ENCODE measurements around the gene VANGL1. TPM values are rescaled to one million over a fixed set of nuclear protein-coding genes. Genes with fewer than 3 reads are reported as not detected.

The VANGL1 gene
- total and polyA plus RNA-seq, 2 of the 8 experiments (the other 6 are each of a cell fraction or from before 2014, with no cell fraction given): 9.4 to 13.4 TPM

DNA sequence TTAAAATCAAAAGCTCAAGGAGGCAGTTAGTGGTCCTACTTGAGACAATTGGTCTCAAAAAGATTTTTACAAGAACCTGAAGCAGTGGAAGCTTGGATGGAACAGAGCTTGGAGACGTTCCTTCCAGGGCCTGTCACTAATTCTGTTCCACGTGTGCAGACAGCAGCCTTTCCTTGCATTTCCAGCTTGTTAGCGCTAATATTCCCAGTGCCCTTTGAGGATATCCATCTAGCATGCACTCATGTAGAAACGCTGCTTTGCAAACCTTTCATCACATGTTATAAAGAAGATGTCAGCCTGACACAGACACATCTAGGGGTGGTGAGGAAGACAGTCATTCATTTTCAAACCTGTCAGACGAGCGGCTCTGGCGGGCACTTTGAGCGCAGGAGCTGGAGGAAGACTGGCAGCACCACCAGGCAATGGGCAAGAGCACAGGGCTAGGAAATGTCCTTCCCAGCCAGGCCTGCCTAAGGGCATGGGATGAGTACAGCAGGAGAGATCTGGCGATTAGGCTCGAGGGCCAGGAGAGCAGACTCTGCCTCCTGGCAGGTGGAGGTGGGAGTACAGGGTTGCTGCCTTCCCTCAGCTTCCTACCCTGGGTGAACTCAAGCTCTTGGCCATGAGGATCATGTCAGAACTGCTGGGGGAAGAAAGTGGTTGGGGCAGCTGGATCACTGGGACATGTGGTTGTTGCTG, 71.3 kb downstream of the VANGL1 start (continued):
- TF ChIP-seq CHD7 (IDR thresholded peaks at IDR 0.05; ENCODE audit: insufficient replicate concordance, low read length): no peak
- no peak for TF ChIP-seq NRF1 (IDR thresholded peaks at IDR 0.05; ENCODE audit: low read depth, low read length)
- TF ChIP-seq RBBP5 (IDR thresholded peaks at IDR 0.05; ENCODE audit: borderline replicate concordance, low read depth, low read length): no peak
- no peak for TF ChIP-seq KDM5A (IDR thresholded peaks at IDR 0.05; ENCODE audit: low read length)
- TF ChIP-seq, protein P1, sequence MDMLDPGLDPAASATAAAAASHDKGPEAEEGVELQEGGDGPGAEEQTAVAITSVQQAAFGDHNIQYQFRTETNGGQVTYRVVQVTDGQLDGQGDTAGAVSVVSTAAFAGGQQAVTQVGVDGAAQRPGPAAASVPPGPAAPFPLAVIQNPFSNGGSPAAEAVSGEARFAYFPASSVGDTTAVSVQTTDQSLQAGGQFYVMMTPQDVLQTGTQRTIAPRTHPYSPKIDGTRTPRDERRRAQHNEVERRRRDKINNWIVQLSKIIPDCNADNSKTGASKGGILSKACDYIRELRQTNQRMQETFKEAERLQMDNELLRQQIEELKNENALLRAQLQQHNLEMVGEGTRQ (IDR thresholded peaks at IDR 0.05; ENCODE audit: low read length): no peak
- TF ChIP-seq SRF (IDR thresholded peaks at IDR 0.05; ENCODE audit: low read depth, low read length): no peak
- no peak for TF ChIP-seq ATF3 (IDR thresholded peaks at IDR 0.05; ENCODE audit: insufficient read depth, low read depth, low read length)
- TF ChIP-seq SIRT6 (IDR thresholded peaks at IDR 0.05; ENCODE audit: low read length): no peak
- TF ChIP-seq PHF8 (conservative IDR thresholded peaks at IDR 0.05; ENCODE audit: low read depth, low read length): no peak

Measured in H1 (cell line).